Hepatocyte (in vitro differentiated cells): ENCODE results near the gene HPCAL1.

Source experiments
- CTCF ChIP-seq: fragments of 200-600 bp; sonication (generic); IDR thresholded peaks from 2 replicates; pipeline ENCODE4 v1.5.1; 2016; ENCODE audit warnings: antibody characterized with exemption, mild to moderate bottlenecking; ENCODE audit not compliant: poor library complexity
- EZH2 ChIP-seq: fragments of 200-600 bp; sonication (generic); IDR thresholded peaks from 2 replicates; pipeline ENCODE4 v1.6.1; 2016; ENCODE audit warnings: antibody characterized with exemption, mild to moderate bottlenecking, borderline replicate concordance
- EZH2phosphoT487 ChIP-seq: fragments of 200-600 bp; sonication (generic); IDR thresholded peaks from one replicate; pipeline ENCODE4 v1.6.1; 2018; ENCODE audit warnings: antibody characterized with exemption, mild to moderate bottlenecking, low read depth, moderate library complexity; ENCODE audit not compliant: unreplicated experiment, severe bottlenecking

- TF ChIP-seq CTCF (no peak), EZH2 (no peak), EZH2phosphoT487 (no peak)
These were observed 90.9 kb downstream of the HPCAL1 start for GRCh38 chr2:10393640-10393982.
